Left ventricle myocardium superior (tissue), 1 donor: ENCODE data around the gene NFIL3. TPM values are rescaled to one million over a fixed set of nuclear protein-coding genes. Genes with fewer than 3 reads are reported as not detected.
"Not testable (repeated sequence)": the region's sequence is repeated elsewhere in the genome, so short reads cannot be mapped to it uniquely, and the experiment has no call there.

Source experiments
- ATAC-seq: fragments of 200-7000 bp; cut with Tn5 transposase; one replicate; pipeline ENCODE4 v1.9.1; 2020; ENCODE audit warnings: mild to moderate bottlenecking, moderate library complexity
- DNase-seq: peaks from one replicate; pipeline ENCODE4 v3.0.0-alpha.2; 2020
- intact Hi-C: fragments of 100-400 bp; cut with micrococcal nuclease; formaldehyde crosslinking; loops from one replicate; pipeline ENCODE4 v1.11.0; 2022
- total RNA-seq: library from RNA; stranded (reverse); fragmentation: NEBNext Ultra II Directional; extraction: Animal tissue kit (Norgen Biotek cat#: 25700); gene quantifications from one replicate; pipeline ENCODE4 v1.2.1, GENCODE V29; 2021
- donor health status: DM: no; HTN: yes; CAD: no; lungs with severe emphysema.

The NFIL3 gene
- total RNA-seq, 1 donor from 2014 or later, result 19.6 TPM

GRCh38 chr9:91405343-91406077, 18.1 kb downstream of the NFIL3 start:
- DNase-seq (no peak), ATAC-seq (no peak)

DNA sequence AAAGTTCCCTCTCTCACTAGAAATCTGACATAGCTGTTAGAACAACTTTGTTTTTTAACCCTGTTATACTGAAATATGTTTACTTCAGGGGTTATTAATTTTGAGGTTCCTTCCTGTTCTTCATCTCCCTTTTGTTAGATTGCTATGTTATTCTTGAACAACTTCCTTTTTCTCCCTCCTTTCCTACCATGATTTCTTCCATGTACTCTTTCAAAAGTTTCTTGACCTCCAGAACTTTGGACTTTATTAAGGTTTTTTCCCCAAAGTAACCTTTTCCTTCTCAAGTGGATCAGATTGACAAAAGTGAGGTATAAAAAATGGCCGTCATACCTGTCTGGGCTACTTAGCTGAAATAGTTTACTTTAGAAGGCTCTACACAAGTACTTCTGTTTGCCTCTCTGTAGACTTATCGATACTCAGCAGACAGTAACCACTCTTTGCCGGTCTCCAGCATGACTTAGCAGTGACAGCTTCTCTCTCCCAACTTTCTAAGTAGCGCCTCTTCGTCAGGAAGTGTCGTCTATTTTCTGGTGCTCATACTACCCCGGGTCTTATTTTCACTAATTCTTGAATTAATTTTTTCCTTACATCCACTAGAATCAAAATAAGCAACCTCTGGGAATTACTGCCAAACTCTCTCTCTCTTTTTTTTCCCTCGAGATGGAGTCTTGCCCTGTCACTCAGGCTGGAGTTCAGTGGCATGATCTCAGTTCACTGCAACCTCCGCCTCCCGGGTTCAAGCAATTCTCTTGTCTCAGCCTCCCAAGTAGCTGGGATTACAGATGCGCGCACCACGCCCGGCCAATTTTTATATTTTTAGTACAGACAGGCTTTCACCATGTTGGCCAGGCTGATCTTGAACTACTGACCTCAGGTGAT, 19.7 kb downstream of the NFIL3 start:
- ATAC-seq, result no peak
- no peak for DNase-seq
- intact Hi-C loops, result no loop called here

More at GRCh38 chr9:91405343-91406077, 18.1 kb downstream of the NFIL3 start:
- intact Hi-C loops, result no loop called here

DNA sequence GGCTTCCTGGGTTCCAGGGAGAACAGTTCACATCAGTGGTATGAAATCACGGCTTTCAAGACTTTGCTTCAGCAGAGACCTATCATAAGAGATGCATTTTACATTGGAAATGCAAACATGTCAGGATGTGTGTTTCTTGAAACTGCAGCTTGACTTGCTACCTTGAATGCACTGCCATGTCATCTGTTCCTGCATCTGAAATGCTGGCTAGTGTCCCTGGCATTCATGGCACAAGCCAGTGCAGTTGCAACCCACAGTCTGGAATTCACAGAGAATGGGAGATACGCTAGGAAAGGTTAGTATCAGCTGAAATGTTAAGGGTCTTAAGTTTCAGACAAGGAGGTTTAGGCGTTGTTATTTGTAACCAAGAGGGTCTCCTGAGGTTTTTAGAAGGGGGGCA, 24.7 kb downstream of the NFIL3 start:
- DNase-seq, result no peak
- intact Hi-C loops, result no loop called here
- ATAC-seq, result no peak

GRCh38 chr9:91395553-91396471, 27.8 kb downstream of the NFIL3 start:
- intact Hi-C loops, result no loop called here
- no peak for ATAC-seq
- DNase-seq, result no peak

DNA sequence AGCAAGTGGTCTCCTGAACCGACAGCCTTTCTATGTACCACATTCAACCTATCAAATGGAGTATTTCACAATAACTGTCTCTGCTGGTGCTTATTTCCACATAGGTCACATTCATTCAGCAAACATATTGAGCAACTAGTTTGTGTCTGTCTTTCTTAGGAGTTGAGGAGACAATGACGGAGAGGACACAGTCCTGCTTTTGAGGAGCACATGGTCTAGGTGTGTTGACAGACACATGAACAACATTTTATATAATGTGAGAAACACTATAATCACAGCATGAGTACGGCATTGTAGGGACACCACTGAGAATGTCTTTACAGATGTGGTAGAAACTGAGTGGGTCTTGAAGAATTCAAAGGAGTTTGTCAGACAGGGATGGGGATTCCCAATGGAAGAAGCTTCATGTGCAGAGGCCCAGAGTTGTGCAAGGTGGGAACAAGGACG, 28.5 kb downstream of the NFIL3 start:
- no peak for ATAC-seq
- intact Hi-C loops, result no loop called here
- no peak for DNase-seq

- intact Hi-C loops, result no loop called here
- ATAC-seq (no peak), DNase-seq (no peak)
These were observed 29.8 kb downstream of the NFIL3 start for GRCh38 chr9:91393826-91394225.

- no peak for DNase-seq
- no peak for ATAC-seq
- intact Hi-C loops, result no loop called here
These were observed 31.2 kb downstream of the NFIL3 start for GRCh38 chr9:91392435-91392834.

- ATAC-seq (no peak), DNase-seq (no peak)
- intact Hi-C loops, result no loop called here
These were observed 31.8 kb downstream of the NFIL3 start for GRCh38 chr9:91391818-91392217.

DNA sequence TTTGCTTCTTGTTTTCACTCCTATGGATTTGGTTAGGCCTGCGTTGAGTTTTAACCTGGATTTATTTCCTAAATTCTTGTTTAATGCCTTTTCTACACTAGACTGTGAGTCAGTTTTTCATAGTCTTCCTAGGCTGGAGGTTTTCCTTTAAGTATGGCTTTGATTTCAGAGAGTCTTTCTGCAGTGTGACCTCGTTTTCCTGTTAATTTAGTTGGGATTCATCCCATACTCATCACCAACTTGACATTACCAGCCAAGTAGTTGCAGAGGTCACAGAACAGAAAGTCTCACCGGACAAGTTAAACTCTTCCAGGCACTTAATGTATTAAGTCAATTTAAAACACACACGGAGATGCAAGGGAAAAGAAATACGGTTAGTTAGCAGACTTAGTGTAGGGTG, 32.2 kb downstream of the NFIL3 start:
- intact Hi-C loops, result no loop called here
- DNase-seq (no peak), ATAC-seq (no peak)

GRCh38 chr9:91389686-91390085, 33.9 kb downstream of the NFIL3 start:
- ATAC-seq, DNase-seq, intact Hi-C loops: not testable (repeated sequence)

DNA sequence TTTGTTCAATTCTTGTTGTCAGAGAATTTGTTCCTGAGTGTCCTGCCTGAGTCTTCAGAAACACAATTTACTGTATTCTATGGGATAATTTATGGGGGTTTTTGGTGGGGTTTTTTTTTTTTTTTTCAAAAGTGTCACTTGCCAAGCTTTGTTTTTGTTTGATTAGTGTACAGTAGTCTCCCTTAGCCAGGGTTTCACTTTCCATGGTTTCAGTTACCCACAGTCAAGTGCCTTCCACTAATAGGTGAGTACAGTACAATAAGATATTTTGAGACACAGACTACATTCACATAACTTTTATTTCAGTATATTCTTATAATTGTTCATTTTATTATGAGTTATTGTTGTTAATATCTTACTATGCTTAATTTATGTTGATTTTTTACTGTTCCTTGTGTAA, 36.9 kb downstream of the NFIL3 start:
- ATAC-seq, result no peak
- intact Hi-C loops, result no loop called here
- DNase-seq, result no peak

GRCh38 chr9:91384954-91385353, 38.7 kb downstream of the NFIL3 start:
- intact Hi-C loops, result no loop called here
- ATAC-seq (no peak), DNase-seq (no peak)

DNA sequence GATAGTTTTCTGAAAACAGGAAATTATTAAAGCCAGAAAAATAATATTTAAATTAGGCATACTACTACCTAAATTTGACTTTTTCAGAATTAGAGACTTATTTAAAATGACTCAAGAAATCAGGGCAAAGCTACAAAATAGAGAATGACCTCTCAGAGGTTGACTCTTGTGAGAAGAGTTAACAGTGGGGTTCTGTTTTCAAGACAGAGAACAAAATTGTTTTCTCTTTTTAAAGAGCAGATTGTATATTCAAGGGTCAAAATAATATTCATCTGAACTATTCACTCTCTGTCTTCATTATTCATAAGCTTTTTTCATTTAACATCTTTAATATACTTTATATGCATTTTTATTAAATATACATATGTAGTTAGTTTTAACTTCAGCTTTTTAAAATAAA, 40.1 kb downstream of the NFIL3 start:
- intact Hi-C loops, result no loop called here
- no peak for ATAC-seq
- DNase-seq, result no peak

GRCh38 chr9:91382298-91382697, 41.3 kb downstream of the NFIL3 start:
- DNase-seq, result no peak
- intact Hi-C loops, result no loop called here
- ATAC-seq, result no peak

DNA sequence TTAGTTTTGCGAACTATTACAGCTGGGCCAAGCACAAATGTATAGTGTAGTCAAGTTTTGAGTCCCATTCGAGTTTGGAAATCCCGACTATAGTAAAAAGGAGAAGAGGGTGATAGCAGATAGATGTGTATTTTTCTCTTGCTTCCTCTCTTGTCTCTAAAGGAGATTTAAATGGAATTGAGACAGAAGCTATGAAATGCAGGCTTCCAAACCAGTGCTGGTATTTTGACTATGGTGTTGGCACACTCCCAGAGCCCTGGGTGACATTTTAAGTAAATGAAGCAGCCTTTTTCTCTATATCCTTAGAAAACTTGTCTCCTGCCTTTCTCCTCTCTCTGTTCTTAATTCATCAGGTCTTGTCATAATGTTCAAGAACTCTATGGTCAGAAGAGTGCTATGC, 44.2 kb downstream of the NFIL3 start:
- intact Hi-C loops, result no loop called here
- ATAC-seq (no peak), DNase-seq (no peak)

DNA sequence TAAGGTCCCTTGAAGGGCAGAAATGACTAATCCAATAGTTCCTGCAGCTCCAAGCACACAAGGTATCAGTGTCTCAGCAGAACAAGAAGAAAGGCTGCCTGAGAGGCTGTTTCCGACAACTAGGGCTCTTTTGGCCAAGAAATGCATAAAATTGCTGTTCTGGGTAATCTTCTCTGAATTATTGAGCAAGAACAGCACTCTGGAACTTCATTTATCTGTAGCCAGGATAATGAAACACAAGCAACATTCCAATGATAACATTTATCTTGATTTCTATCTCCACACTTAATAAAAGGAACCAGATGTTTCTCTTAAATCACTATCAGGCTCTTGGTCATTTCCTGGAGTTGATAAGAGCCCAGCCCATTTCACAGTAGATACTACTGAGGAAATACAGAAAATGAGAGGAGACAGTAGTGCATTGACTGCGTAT, 44.9 kb downstream of the NFIL3 start:
- intact Hi-C loops, result no loop called here
- DNase-seq (no peak), ATAC-seq (no peak)

- DNase-seq, ATAC-seq, intact Hi-C loops: not testable (repeated sequence)
These were observed 45.6 kb downstream of the NFIL3 start for GRCh38 chr9:91378054-91378453.

DNA sequence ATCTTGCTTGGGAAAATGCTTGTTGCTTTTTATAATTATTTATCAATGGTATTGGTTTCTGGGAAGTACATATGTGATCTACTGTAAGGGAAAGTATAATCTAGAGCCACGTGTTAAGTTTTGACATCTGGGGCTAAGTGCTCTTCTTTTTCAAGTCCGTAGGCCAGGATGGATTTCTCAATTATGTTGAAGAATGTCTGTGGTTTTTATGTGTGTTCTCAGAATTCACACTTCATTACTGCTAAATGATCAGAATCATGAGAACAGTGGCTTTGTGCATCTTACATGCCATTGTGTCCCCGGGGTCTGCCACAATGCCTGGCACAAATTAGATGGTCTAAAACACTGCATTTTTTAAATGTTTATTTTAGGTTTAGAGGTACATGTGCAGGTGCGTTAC, 47.4 kb downstream of the NFIL3 start:
- ATAC-seq (no peak), DNase-seq (no peak)
- intact Hi-C loops, result no loop called here

GRCh38 chr9:91374939-91375338, 48.7 kb downstream of the NFIL3 start:
- DNase-seq (no peak), ATAC-seq (no peak)
- intact Hi-C loops, result no loop called here
